H9 (cell line): ENCODE measurements around the gene GRIK3. TPM values are rescaled to one million over a fixed set of nuclear protein-coding genes. Genes with fewer than 3 reads are reported as not detected.
"Not testable (repeated sequence)": the region's sequence is repeated elsewhere in the genome, so short reads cannot be mapped to it uniquely, and the experiment has no call there.

Experiments used
- DNase-seq: peaks from one replicate; pipeline ENCODE4 v3.0.0-alpha.2; 2017
- H2AFZ ChIP-seq: one replicate; pipeline ENCODE4 v1.6.1; 2013; ENCODE audit warnings: mild to moderate bottlenecking, low read length, control low read depth, moderate library complexity
- H2AK5ac ChIP-seq: 2 replicates; pipeline ENCODE4 v1.6.1; 2013; ENCODE audit warnings: low read length, control low read depth, mixed read lengths; ENCODE audit not compliant: insufficient read length
- H2BK120ac ChIP-seq: one replicate; pipeline ENCODE4 v1.6.1; 2013; ENCODE audit warnings: low read depth, mild to moderate bottlenecking, low read length, control low read depth, inconsistent platforms; ENCODE audit not compliant: poor library complexity, severe bottlenecking
- H2BK12ac ChIP-seq: 2 replicates; pipeline ENCODE4 v1.6.1; 2013; ENCODE audit warnings: low read length, control low read depth, mixed read lengths, low read depth; ENCODE audit not compliant: insufficient read length
- H2BK15ac ChIP-seq: 2 replicates; pipeline ENCODE4 v1.6.1; 2013; ENCODE audit warnings: low read depth, low read length, control low read depth
- H2BK20ac ChIP-seq: one replicate; pipeline ENCODE4 v1.6.1; 2013; ENCODE audit warnings: low read depth, mild to moderate bottlenecking, low read length, control low read depth, inconsistent platforms; ENCODE audit not compliant: poor library complexity, severe bottlenecking
- H2BK5ac ChIP-seq: 2 replicates; pipeline ENCODE4 v1.6.1; 2013; ENCODE audit warnings: low read length, control low read depth, mixed read lengths; ENCODE audit not compliant: insufficient read length
- H3K14ac ChIP-seq: 2 replicates; pipeline ENCODE4 v1.6.1; 2013; ENCODE audit warnings: low read length, control low read depth; ENCODE audit not compliant: insufficient read depth
- H3K18ac ChIP-seq: 2 replicates; pipeline ENCODE4 v1.6.1; 2013; ENCODE audit warnings: low read depth, mild to moderate bottlenecking, mixed read lengths, low read length, control low read depth; ENCODE audit not compliant: insufficient read length
- H3K23ac ChIP-seq: 2 replicates; pipeline ENCODE4 v1.6.1; 2013; ENCODE audit warnings: low read length, control low read depth, mixed read lengths, low read depth; ENCODE audit not compliant: insufficient read length
- H3K23me2 ChIP-seq: 2 replicates; pipeline ENCODE4 v1.6.1; 2013; ENCODE audit warnings: low read depth, mild to moderate bottlenecking, mixed read lengths, low read length, control low read depth; ENCODE audit not compliant: insufficient read length, poor library complexity, severe bottlenecking
- H3K27ac ChIP-seq: 2 replicates; pipeline ENCODE4 v1.5.1; 2013; ENCODE audit warnings: low read length, control low read depth, mixed read lengths, low read depth; ENCODE audit not compliant: insufficient read length
- H3K27me3 ChIP-seq: 2 replicates; pipeline ENCODE4 v1.6.1; 2013; ENCODE audit warnings: low read length, control low read depth, inconsistent platforms; ENCODE audit not compliant: insufficient read depth
- H3K4ac ChIP-seq: 2 replicates; pipeline ENCODE4 v1.6.1; 2013; ENCODE audit warnings: low read depth, mild to moderate bottlenecking, control low read depth, inconsistent platforms, low read length, moderate library complexity
- H3K4me1 ChIP-seq: 2 replicates; pipeline ENCODE4 v1.6.1; 2013; ENCODE audit warnings: low read length, control low read depth, inconsistent platforms; ENCODE audit not compliant: insufficient read depth
- H3K4me2 ChIP-seq: 2 replicates; pipeline ENCODE4 v1.6.1; 2013; ENCODE audit warnings: low read length, control low read depth, mixed read lengths; ENCODE audit not compliant: insufficient read length, insufficient read depth
- H3K56ac ChIP-seq: 2 replicates; pipeline ENCODE4 v1.6.1; 2013; ENCODE audit warnings: low read depth, mild to moderate bottlenecking, mixed read lengths, low read length, control low read depth; ENCODE audit not compliant: insufficient read length
- H3K79me1 ChIP-seq: 2 replicates; pipeline ENCODE4 v1.6.1; 2013; ENCODE audit warnings: low read depth, mild to moderate bottlenecking, moderate library complexity, low read length, control low read depth, inconsistent platforms; ENCODE audit not compliant: insufficient read depth, poor library complexity, severe bottlenecking
- H3K79me2 ChIP-seq: 2 replicates; pipeline ENCODE4 v1.6.1; 2013; ENCODE audit warnings: low read length, control low read depth, inconsistent platforms; ENCODE audit not compliant: insufficient read depth
- H3K9ac ChIP-seq: 2 replicates; pipeline ENCODE4 v1.6.1; 2013; ENCODE audit warnings: low read length, control low read depth, mixed read lengths; ENCODE audit not compliant: insufficient read length; ENCODE audit errors: extremely low read depth
- H3K9me3 ChIP-seq: one replicate; pipeline ENCODE4 v1.6.1; 2013; ENCODE audit warnings: low read depth, low read length, inconsistent platforms; ENCODE audit not compliant: control insufficient read depth
- H3T11ph ChIP-seq: one replicate; pipeline ENCODE4 v1.6.1; 2013; ENCODE audit warnings: mild to moderate bottlenecking, low read length, control low read depth, inconsistent platforms
- H4K20me1 ChIP-seq: one replicate; pipeline ENCODE4 v1.6.1; 2013; ENCODE audit not compliant: control insufficient read depth, insufficient read length, insufficient read depth
- H4K5ac ChIP-seq: 2 replicates; pipeline ENCODE4 v1.6.1; 2013; ENCODE audit warnings: low read depth, mild to moderate bottlenecking, mixed read lengths, low read length, control low read depth; ENCODE audit not compliant: insufficient read length
- H4K8ac ChIP-seq: replicated peaks from 2 replicates; pipeline ENCODE4 v1.6.1; 2013; ENCODE audit warnings: low read length, control low read depth, mixed read lengths, low read depth; ENCODE audit not compliant: insufficient read length
- H4K91ac ChIP-seq: 2 replicates; pipeline ENCODE4 v1.6.1; 2013; ENCODE audit warnings: low read depth, mild to moderate bottlenecking, moderate library complexity, mixed read lengths, low read length, control low read depth; ENCODE audit not compliant: insufficient read length
- H3K27ac Mint-ChIP-seq, 3 experiments: 2 replicates in 2 of 3; 3 replicates in 1 of 3; pipeline ENCODE4 v1.8.0; 2020 to 2021; ENCODE audit warnings: mixed read lengths in 3 of 3, mild to moderate bottlenecking in 1 of 3, moderate library complexity in 1 of 3
- H3K27me3 Mint-ChIP-seq: 2 replicates; pipeline ENCODE4 v1.8.0; 2021; ENCODE audit warnings: low read depth, mild to moderate bottlenecking, moderate library complexity, mixed read lengths
- H3K36me3 Mint-ChIP-seq, 3 experiments: 2 replicates in 2 of 3; 3 replicates in 1 of 3; pipeline ENCODE4 v1.8.0; 2020 to 2021; ENCODE audit warnings: low read depth in 3 of 3, mixed read lengths in 3 of 3; ENCODE audit not compliant: insufficient read depth in 1 of 3
- H3K4me1 Mint-ChIP-seq, 2 experiments: 2 replicates each; pipeline ENCODE4 v1.8.0; 2020; ENCODE audit warnings: mixed read lengths in 2 of 2
- H3K4me3 Mint-ChIP-seq, 2 experiments: 2 replicates in 1 of 2; 3 replicates in 1 of 2; pipeline ENCODE4 v1.8.0; 2020 to 2021; ENCODE audit warnings: mild to moderate bottlenecking in 2 of 2, mixed read lengths in 2 of 2, moderate library complexity in 1 of 2
- H3K9me3 Mint-ChIP-seq, 2 experiments: 2 replicates in 1 of 2; 3 replicates in 1 of 2; pipeline ENCODE4 v1.8.0; 2020; ENCODE audit warnings: mild to moderate bottlenecking in 2 of 2, mixed read lengths in 2 of 2, moderate library complexity in 1 of 2
- WGBS: extraction: QIAGEN DNeasy Blood & Tissue Kit; methylation state at CpG from one replicate; pipeline ENCODE4 v1.1.7; 2013; ENCODE audit warnings: missing lambda C conversion rate, low lambda C conversion rate, mixed read lengths; ENCODE audit not compliant: insufficient read length; ENCODE audit errors: extremely low coverage; 5-methylcytosine and 5-hydroxymethylcytosine counted together
- total RNA-seq: library from RNA; stranded (reverse); gene quantifications from 2 replicates; pipeline ENCODE4 v1.2.1, GENCODE V29; 2021
- TF ChIP-seq, protein P1 (sequence below): fragments of 200-600 bp; sonication (generic); conservative IDR thresholded peaks from 3 replicates; pipeline ENCODE4 v1.8.0; 2021; ENCODE audit warnings: antibody characterized with exemption, mild to moderate bottlenecking

The GRIK3 gene
- total RNA-seq, 1 experiment from 2014 or later: 1.7 TPM

GRCh38 chr1:36900128-36900527 lies 134.2 kb downstream of the GRIK3 start:
- H3K79me1 ChIP-seq: no peaks in the 10 kb centered on the region
- H4K20me1 ChIP-seq: no peaks in the 10 kb centered on the region
- H3K18ac ChIP-seq: no peak overlapping the region
- H3K23ac ChIP-seq: no peak overlapping the region
- no peaks in the 10 kb centered on the region for H3K23me2 ChIP-seq
- no peaks in the 10 kb centered on the region for H3K27me3 ChIP-seq
- H2BK5ac ChIP-seq: no peak overlapping the region
- no peak overlapping the region for H3K4ac ChIP-seq
- no CpG with 5 or more reads among the region's 1 CpG for WGBS
- H3K9ac ChIP-seq: no peak overlapping the region
- H2BK20ac ChIP-seq: no peak overlapping the region
- H2AK5ac ChIP-seq: no peak overlapping the region
- no peak overlapping the region for H3K4me2 ChIP-seq
- H3K4me3 Mint-ChIP-seq: no peak overlapping the region
- no peak overlapping the region for H4K91ac ChIP-seq
- H2BK15ac ChIP-seq: no peak overlapping the region
- H4K8ac ChIP-seq: no peak overlapping the region
- no peak overlapping the region for H2BK120ac ChIP-seq
- no peak for DNase-seq
- peaks cover 26% of the 10 kb centered on the region for H3K27me3 Mint-ChIP-seq
- no peak overlapping the region for H3K27ac ChIP-seq
- no peak overlapping the region for H3K27ac Mint-ChIP-seq
- no peak overlapping the region for H3K14ac ChIP-seq
- H2AFZ ChIP-seq: no peak overlapping the region
- no peaks in the 10 kb centered on the region for H3K9me3 ChIP-seq
- H3K4me1 Mint-ChIP-seq: no peaks in the 10 kb centered on the region
- H3K56ac ChIP-seq: no peak overlapping the region
- H3K36me3 Mint-ChIP-seq: no peaks in the 10 kb centered on the region
- H3K9me3 Mint-ChIP-seq: peaks cover 0 to 2% of the 10 kb centered on the region in 2 experiments; a peak in 1 of 5 replicates
- no peak overlapping the region for H3T11ph ChIP-seq
- H2BK12ac ChIP-seq: no peak overlapping the region
- no peaks in the 10 kb centered on the region for H3K79me2 ChIP-seq
- H3K4me1 ChIP-seq: no peaks in the 10 kb centered on the region
- H4K5ac ChIP-seq: no peak overlapping the region
- TF ChIP-seq, protein P1, sequence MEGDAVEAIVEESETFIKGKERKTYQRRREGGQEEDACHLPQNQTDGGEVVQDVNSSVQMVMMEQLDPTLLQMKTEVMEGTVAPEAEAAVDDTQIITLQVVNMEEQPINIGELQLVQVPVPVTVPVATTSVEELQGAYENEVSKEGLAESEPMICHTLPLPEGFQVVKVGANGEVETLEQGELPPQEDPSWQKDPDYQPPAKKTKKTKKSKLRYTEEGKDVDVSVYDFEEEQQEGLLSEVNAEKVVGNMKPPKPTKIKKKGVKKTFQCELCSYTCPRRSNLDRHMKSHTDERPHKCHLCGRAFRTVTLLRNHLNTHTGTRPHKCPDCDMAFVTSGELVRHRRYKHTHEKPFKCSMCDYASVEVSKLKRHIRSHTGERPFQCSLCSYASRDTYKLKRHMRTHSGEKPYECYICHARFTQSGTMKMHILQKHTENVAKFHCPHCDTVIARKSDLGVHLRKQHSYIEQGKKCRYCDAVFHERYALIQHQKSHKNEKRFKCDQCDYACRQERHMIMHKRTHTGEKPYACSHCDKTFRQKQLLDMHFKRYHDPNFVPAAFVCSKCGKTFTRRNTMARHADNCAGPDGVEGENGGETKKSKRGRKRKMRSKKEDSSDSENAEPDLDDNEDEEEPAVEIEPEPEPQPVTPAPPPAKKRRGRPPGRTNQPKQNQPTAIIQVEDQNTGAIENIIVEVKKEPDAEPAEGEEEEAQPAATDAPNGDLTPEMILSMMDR: no peak

- H3K79me2 ChIP-seq, H2BK5ac ChIP-seq, H2AFZ ChIP-seq, H4K20me1 ChIP-seq, H3K27ac ChIP-seq, H3K9ac ChIP-seq, H2BK120ac ChIP-seq, H4K91ac ChIP-seq, H3K23me2 ChIP-seq, DNase-seq, H4K8ac ChIP-seq, H3K36me3 Mint-ChIP-seq, H3K4me1 ChIP-seq, H3K9me3 ChIP-seq, H2AK5ac ChIP-seq, H3K4me1 Mint-ChIP-seq, H3K79me1 ChIP-seq, H3K14ac ChIP-seq, H3K4ac ChIP-seq, H2BK15ac ChIP-seq, H3K9me3 Mint-ChIP-seq, H3K27me3 ChIP-seq, H3K4me3 Mint-ChIP-seq, H3K4me2 ChIP-seq, H3K23ac ChIP-seq, H3K27ac Mint-ChIP-seq, H2BK20ac ChIP-seq, H3T11ph ChIP-seq, H4K5ac ChIP-seq, H3K18ac ChIP-seq, H3K56ac ChIP-seq, H2BK12ac ChIP-seq: not testable (repeated sequence)
- H3K27me3 Mint-ChIP-seq: peaks cover 17% of the 10 kb centered on the region
These were observed 136.5 kb downstream of the GRIK3 start for GRCh38 chr1:36897813-36898212.
